GM18858 (cell line): ENCODE data around the gene CECR2.

ENCODE experiments used
- ATAC-seq: cut with Tn5 transposase; IDR thresholded peaks from one replicate; pipeline ENCODE4 v1.9.1; 2021; ENCODE audit not compliant: unreplicated experiment

The CECR2 gene

DNA sequence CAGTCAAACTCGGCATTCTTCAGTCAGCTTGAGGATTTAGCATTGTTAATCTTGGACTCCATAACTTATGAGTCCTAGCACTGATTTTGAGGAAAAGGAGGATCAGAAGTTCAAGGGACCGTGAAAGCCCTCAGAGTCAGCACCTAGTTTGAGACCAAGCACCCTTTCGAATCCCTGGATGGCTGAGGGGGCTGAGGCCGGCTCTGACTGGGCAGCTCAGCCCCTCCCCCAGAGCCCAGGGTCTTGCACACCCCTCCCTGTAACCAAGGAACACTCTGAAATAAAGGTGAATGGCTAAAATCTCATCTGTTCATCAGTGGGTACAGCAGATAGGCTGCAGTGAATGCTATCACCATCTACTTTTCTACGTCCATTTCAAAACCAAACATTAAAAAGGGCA is 221.3 kb downstream of the CECR2 start:
- no peak for ATAC-seq

DNA sequence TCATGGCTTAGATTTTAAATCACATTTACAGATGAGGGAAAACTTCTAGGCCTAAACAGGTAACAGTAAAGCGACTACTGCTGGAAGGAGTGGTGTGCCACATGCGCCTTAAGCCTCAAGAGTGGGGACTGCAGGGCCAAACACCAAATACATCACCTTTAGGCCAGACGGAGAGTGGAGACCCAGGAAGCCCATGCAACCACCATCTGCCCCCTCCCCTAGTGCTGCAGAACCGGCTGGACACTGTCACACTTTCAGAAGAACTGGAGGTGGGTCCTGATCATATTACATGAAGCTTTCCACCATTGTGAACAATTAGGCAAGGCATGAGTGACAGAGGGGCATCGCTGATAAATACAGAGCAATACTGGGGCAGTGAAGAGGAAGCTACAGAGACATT is 222.9 kb downstream of the CECR2 start:
- ATAC-seq = no peak

DNA sequence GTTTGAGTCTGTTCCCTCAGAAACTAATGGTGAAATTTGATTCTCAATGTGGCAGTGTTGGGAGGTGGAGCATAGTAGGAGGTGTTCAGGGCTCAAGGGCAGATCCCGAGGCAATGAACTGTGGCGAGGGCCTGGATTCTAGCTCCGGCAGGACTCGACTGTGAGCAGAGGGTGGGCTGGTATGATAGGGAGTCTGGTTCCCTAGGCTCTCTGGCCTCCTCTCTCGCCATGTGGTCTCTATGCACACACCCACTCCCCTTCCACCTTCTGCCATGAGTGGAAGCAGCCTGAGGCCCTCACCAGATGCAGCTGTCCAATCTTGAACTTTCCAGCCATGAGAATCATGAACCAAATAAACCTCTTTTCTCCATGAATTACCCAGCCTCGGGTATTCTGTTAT is 227.0 kb downstream of the CECR2 start:
- ATAC-seq = no peak

DNA sequence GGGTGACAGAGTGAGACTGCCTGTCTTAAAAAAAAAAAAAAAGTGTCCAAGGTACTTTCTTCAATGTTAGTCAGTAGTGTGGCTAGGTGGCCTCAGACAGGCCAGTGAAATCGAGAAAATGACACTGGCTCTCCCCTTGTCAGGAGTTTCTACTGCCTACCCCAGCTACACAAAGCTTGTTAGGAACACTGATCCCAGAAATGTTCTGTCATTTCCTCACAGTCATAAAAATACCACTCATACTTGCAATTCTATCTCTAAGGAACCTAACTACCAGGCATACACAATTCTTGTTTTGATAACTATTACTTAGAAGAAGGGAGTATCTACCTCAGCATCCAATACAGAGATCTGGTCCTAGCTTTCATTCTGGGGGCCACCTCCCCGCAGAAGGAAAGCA is 228.0 kb downstream of the CECR2 start:
- ATAC-seq = no peak

DNA sequence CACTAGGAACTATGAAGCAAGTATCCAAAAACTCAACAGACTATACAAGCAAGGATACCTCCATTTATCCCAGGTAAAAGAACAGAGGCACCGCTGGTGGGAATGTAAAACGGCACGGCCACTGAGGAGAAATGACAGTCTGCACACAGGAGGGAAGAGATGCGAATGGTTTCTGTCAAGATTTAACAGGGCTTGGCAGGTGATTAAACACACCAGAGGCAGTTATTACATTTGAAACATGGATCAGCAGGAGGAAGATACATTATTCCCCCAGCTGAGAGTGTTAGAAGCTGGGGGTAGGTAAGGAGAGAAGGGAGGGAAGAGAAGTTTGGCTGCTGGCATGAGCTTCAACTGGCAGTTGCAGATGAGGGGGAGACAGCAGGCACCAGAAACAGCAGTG is 229.1 kb downstream of the CECR2 start:
- no peak for ATAC-seq

DNA sequence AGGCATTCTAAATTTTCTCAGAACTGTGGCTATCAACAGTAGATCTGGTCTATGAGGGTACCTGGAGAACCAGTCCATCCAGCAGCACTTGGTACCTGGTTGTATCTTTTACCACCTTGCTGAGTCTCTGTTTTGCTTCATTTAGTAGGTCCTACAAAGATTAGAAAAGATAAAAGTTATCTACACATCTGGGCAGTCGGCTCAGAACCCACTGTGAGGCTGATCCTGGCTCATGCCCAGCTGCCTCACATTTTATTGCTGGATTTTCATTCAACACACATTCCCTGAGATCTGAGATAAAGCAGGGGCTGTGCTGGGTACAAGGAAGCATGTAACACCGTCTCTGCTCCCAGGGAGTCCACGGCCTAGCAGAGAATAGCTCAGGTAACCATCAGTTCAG is 231.8 kb downstream of the CECR2 start:
- ATAC-seq = no peak

DNA sequence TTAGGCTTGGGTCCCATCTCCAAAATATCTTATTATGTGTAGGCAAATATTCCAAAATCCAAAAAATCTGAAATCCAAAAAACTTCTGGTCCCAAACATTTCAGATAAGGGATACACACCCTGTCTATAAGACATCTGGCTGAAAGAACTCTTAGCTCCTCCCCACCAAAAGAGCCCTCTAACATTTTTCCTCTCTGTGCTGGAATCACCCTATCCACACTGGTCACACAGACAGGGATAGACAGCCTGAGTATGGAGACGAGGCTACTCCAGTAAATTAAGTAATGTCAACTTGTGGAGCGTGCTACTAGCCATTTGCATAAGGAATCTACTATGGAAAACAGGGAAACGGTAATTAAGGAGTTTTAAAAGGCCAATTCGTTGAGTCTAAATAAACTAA is 234.4 kb downstream of the CECR2 start:
- ATAC-seq = no peak

DNA sequence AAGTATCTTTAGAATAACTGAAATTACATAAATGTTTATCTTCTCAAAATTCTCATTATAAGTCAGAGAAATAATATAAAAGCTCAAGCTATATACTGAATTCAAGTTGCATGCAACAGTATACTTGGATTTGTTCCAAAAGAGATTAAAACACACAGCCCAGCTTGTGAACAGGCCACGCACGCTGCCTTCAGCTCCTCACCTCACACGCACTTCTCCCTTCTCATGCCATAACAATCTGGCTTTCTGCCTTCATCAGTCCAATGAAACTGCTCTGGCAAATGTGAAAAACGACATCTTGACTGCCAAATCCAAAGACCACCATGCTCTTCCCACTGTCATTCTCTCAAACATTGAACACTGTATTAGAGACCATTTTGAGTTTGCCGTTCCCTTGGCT is 237.2 kb downstream of the CECR2 start:
- no peak for ATAC-seq
